GM10248 (cell line): ENCODE measurements around the gene KCNG2.

Experiments used
- CTCF ChIA-PET: fragments of 300-600 bp; sonication (Branson Sonifier 250); formaldehyde crosslinking; extraction: SDS; loops from one replicate; lab custom pipeline; 2021; ENCODE audit warnings: antibody characterized with exemption; lab: Yijun Ruan, JAX
- POLR2A ChIA-PET: fragments of 350-650 bp; sonication (Branson Sonifier 250); formaldehyde crosslinking; extraction: SDS; loops from one replicate; lab custom pipeline; 2020; ENCODE audit warnings: antibody characterized with exemption; lab: Yijun Ruan, JAX
- DNase-seq: peaks from one replicate; pipeline ENCODE4 v3.0.0; 2012; ENCODE audit errors: extremely low spot score
- CTCF ChIP-seq: IDR thresholded peaks from 2 replicates; pipeline ENCODE4 v1.5.1; 2012; ENCODE audit warnings: mild to moderate bottlenecking, low read depth; ENCODE audit errors: extremely low read depth, missing control alignments, control extremely low read depth

The KCNG2 gene

GRCh38 chr18:79873449-79874110 is 75.8 kb downstream of the KCNG2 start:
- no peak for DNase-seq
- no peak for TF ChIP-seq CTCF
- CTCF ChIA-PET = interaction anchor here (1.3 kb wide), 1 partner anchor 11 kb away, joined by 3 read pairs; no protein-coding TSS in a partner anchor
- POLR2A ChIA-PET = no interaction called here

GRCh38 chr18:79874553-79875530 is 77.1 kb downstream of the KCNG2 start:
- no peak for TF ChIP-seq CTCF
- ChIA-PET CTCF (interaction anchor here (1.3 kb wide), 1 partner anchor 12 kb away, joined by 3 read pairs; no protein-coding TSS in a partner anchor), POLR2A (no interaction called here)
- DNase-seq = no peak

GRCh38 chr18:79875531-79875919 is 77.8 kb downstream of the KCNG2 start:
- no peak for TF ChIP-seq CTCF
- POLR2A ChIA-PET = no interaction called here
- DNase-seq = no peak
- CTCF ChIA-PET = no interaction called here

- no peak for DNase-seq
- CTCF ChIA-PET = no interaction called here
- TF ChIP-seq CTCF = no peak
- POLR2A ChIA-PET = no interaction called here
Observed at GRCh38 chr18:79875931-79876461, 78.3 kb downstream of the KCNG2 start.

GRCh38 chr18:79876497-79876896 is 78.8 kb downstream of the KCNG2 start:
- POLR2A ChIA-PET = no interaction called here

More at GRCh38 chr18:79876497-79876896, 78.8 kb downstream of the KCNG2 start:
- no peak for DNase-seq
- no peak for TF ChIP-seq CTCF
- CTCF ChIA-PET = no interaction called here
